ENCODE measurements around the gene ARHGAP15. TPM values are rescaled to one million over a fixed set of nuclear protein-coding genes. Genes with fewer than 3 reads are reported as not detected.
A peak's percentile ranks its signal among the peaks of the same experiment; 100 is the strongest.

The ARHGAP15 gene
- total and polyA plus RNA-seq, 2 experiments from 2014 or later: 0.26 TPM; not detected in 1

DNA sequence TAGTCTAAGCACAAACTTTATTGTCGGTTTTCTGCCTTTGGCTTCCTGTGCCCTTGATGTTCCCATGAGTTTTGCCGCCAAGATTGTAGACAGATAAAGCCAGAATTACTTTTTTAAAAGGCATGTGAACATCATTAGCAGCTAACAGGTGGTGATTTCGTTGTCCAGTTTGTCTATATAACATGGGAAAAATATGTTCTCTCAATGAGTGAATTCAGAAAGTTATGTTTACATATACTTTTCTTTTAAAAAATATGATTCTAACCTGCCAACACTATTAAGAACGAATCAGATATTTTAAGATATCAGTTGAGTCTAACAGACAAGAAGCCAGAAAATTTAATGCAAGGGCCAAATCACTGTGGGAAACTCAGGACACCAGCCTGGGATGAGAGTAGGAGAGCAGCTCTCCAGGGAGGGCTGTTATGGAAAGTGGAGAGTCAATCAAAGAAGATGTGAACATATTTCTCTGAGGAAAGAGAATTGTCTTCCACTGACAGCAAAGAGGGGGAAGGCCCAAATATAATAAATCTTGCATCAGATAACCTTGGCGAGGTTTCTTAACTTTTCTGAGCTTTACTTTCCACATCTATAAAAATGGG lies 311.3 kb downstream of the ARHGAP15 start (continued):
- TF ChIP-seq ZNF331 (CRISPR knock-in tag; IDR thresholded peaks at IDR 0.05; ENCODE audit: low read depth) (no peak), NANOG (IDR thresholded peaks at IDR 0.05; ENCODE audit: borderline replicate concordance) (no peak), STAT1 (IDR thresholded peaks at IDR 0.05; ENCODE audit: unreplicated experiment) (no peak), POLR2AphosphoS5 (IDR thresholded peaks at IDR 0.05; ENCODE audit: low read depth) (no peak), CREB1 (CRISPR knock-in tag; IDR thresholded peaks at IDR 0.05; ENCODE audit: low read depth) (no peak)
- TF ChIP-seq, protein P1, sequence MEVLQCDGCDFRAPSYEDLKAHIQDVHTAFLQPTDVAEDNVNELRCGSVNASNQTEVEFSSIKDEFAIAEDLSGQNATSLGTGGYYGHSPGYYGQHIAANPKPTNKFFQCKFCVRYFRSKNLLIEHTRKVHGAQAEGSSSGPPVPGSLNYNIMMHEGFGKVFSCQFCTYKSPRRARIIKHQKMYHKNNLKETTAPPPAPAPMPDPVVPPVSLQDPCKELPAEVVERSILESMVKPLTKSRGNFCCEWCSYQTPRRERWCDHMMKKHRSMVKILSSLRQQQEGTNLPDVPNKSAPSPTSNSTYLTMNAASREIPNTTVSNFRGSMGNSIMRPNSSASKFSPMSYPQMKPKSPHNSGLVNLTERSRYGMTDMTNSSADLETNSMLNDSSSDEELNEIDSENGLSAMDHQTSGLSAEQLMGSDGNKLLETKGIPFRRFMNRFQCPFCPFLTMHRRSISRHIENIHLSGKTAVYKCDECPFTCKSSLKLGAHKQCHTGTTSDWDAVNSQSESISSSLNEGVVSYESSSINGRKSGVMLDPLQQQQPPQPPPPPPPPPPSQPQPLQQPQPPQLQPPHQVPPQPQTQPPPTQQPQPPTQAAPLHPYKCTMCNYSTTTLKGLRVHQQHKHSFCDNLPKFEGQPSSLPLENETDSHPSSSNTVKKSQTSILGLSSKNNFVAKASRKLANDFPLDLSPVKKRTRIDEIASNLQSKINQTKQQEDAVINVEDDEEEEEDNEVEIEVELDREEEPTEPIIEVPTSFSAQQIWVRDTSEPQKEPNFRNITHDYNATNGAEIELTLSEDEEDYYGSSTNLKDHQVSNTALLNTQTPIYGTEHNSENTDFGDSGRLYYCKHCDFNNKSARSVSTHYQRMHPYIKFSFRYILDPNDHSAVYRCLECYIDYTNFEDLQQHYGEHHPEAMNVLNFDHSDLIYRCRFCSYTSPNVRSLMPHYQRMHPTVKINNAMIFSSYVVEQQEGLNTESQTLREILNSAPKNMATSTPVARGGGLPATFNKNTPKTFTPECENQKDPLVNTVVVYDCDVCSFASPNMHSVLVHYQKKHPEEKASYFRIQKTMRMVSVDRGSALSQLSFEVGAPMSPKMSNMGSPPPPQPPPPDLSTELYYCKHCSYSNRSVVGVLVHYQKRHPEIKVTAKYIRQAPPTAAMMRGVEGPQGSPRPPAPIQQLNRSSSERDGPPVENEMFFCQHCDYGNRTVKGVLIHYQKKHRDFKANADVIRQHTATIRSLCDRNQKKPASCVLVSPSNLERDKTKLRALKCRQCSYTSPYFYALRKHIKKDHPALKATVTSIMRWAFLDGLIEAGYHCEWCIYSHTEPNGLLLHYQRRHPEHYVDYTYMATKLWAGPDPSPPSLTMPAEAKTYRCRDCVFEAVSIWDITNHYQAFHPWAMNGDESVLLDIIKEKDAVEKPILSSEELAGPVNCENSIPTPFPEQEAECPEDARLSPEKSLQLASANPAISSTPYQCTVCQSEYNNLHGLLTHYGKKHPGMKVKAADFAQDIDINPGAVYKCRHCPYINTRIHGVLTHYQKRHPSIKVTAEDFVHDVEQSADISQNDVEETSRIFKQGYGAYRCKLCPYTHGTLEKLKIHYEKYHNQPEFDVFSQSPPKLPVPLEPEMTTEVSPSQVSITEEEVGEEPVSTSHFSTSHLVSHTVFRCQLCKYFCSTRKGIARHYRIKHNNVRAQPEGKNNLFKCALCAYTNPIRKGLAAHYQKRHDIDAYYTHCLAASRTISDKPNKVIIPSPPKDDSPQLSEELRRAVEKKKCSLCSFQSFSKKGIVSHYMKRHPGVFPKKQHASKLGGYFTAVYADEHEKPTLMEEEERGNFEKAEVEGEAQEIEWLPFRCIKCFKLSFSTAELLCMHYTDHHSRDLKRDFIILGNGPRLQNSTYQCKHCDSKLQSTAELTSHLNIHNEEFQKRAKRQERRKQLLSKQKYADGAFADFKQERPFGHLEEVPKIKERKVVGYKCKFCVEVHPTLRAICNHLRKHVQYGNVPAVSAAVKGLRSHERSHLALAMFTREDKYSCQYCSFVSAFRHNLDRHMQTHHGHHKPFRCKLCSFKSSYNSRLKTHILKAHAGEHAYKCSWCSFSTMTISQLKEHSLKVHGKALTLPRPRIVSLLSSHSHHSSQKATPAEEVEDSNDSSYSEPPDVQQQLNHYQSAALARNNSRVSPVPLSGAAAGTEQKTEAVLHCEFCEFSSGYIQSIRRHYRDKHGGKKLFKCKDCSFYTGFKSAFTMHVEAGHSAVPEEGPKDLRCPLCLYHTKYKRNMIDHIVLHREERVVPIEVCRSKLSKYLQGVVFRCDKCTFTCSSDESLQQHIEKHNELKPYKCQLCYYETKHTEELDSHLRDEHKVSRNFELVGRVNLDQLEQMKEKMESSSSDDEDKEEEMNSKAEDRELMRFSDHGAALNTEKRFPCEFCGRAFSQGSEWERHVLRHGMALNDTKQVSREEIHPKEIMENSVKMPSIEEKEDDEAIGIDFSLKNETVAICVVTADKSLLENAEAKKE (CRISPR knock-in tag; IDR thresholded peaks at IDR 0.05): no peak

DNA sequence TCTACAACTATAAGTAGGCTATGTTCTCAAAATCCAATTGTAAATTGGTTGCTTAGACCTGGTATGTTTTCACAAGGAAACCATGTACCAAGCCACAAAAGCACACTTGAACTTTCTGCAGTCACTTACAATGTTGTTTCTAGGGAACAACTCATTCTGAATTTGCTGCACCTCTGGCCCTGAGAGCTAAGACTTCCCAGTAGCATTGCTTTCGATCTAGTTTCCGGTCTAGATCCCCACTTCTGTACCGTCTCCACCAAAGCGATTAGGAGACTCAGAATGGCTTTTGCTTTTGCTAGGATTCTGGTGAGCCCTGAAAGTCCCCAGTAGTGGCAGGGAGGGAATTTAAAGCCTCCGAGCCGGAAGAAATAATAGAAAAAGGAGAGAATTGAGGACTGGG lies 313.0 kb downstream of the ARHGAP15 start:
- TF ChIP-seq JUNB (IDR thresholded peaks at IDR 0.05; ENCODE audit: unreplicated experiment): no peak
- Histone ChIP-seq H3K9me2 (ENCODE audit: insufficient read depth) (no peaks in the 10 kb centered on the region), H3K4me1 (ENCODE audit: insufficient read depth) (no peaks in the 10 kb centered on the region), H3K4me2 (no peak overlapping the region), H3K27ac (ENCODE audit: low read depth) (no peak overlapping the region), H2AFZ (peak overlapping the region; percentile 24; the same call in 1 of the 2 replicates), H3K36me3 (ENCODE audit: insufficient read depth) (no peaks in the 10 kb centered on the region), H4K20me1 (replicated peaks; ENCODE audit: insufficient read depth) (no peaks in the 10 kb centered on the region), H3K4me3 (no peak overlapping the region), H3K27me3 (ENCODE audit: insufficient read depth) (no peaks in the 10 kb centered on the region), H3F3A (replicated peaks; ENCODE audit: low read depth) (no peaks in the 10 kb centered on the region), H3K79me2 (replicated peaks; ENCODE audit: insufficient read depth) (no peaks in the 10 kb centered on the region)
- no peaks in the 10 kb centered on the region for H3K9me3 Mint-ChIP-seq
- no peaks in the 10 kb centered on the region for H3K36me3 Mint-ChIP-seq (ENCODE audit: low read depth)
- H3K27ac Mint-ChIP-seq: no peak overlapping the region
- no peaks in the 10 kb centered on the region for H3K27me3 Mint-ChIP-seq (ENCODE audit: insufficient read depth, low read depth, poor library complexity)
- H3K4me3 Mint-ChIP-seq: no peak overlapping the region
- DNase-seq (ENCODE audit: low spot score) (no peak), ATAC-seq (no peak)
- H3K4me1 Mint-ChIP-seq: no peaks in the 10 kb centered on the region

Data from GM23338 (cell line).